ENCODE data around the gene GALE. TPM values are rescaled to one million over a fixed set of nuclear protein-coding genes. Genes with fewer than 3 reads are reported as not detected.
A peak's percentile ranks its signal among the peaks of the same experiment; 100 is the strongest.

Gene GALE
- 38.9 and 39.9 TPM in 2 replicates for polyA plus RNA-seq (2011; rRNA removed)
- 84.8 and 93.4 TPM in 2 replicates for polyA plus RNA-seq (2012; cell fraction: cytosol; rRNA removed)
- polyA plus RNA-seq (2012; cell fraction: nucleus; rRNA removed), result 123 and 128 TPM in 2 replicates
- polyA plus RNA-seq (2017; fragmentation: RNase III; extraction: RNeasy Plus Mini Kit Qiagen cat#74134 plus additional on column Dnase treatment), result 45.6 to 48.1 TPM (median 46.9 TPM) in 3 replicates
- 30.3 and 35.6 TPM in 2 replicates for polyA minus RNA-seq (2011; rRNA and poly(A)+ RNA removed)

GRCh38 chr1:23800400-23801337, at the start of gene GALE:
TSS of gene GALE (minus strand) at chr1:23800754. CDS start at chr1:23799007, 1,747 bp downstream.
- DNase-seq (ENCODE audit: low read depth in 1 of 2, low spot score in 1 of 2), result peak; percentile 88 to 92
- FAIRE-seq, result no peak
- no peak for TF ChIP-seq JUNB (IDR thresholded peaks at IDR 0.05)
- TF ChIP-seq CBX2 (IDR thresholded peaks at IDR 0.05; ENCODE audit: borderline replicate concordance, low read depth), result no peak
- peak; percentile 86 for TF ChIP-seq BCL3 (IDR thresholded peaks at IDR 0.05)
- 0 out of 2 replicates have a peak, but pooled peaks have one; percentile 17 for TF ChIP-seq E2F6 (IDR thresholded peaks at IDR 0.05; ENCODE audit: borderline replicate concordance, low read depth)
- no peak for TF ChIP-seq ESRRA (IDR thresholded peaks at IDR 0.05; ENCODE audit: borderline replicate concordance, low read length)
- TF ChIP-seq ZNF302 (CRISPR knock-in tag; IDR thresholded peaks at IDR 0.05), result no peak
- TF ChIP-seq, protein P1, sequence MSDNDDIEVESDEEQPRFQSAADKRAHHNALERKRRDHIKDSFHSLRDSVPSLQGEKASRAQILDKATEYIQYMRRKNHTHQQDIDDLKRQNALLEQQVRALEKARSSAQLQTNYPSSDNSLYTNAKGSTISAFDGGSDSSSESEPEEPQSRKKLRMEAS (IDR thresholded peaks at IDR 0.05), result peak; percentile 80
- TF ChIP-seq EHMT2 (IDR thresholded peaks at IDR 0.05; ENCODE audit: low read depth), result no peak
- TF ChIP-seq POLR2AphosphoS2 (conservative IDR thresholded peaks at IDR 0.05; ENCODE audit: low read length), result no peak
- no peak for TF ChIP-seq RAD21 (conservative IDR thresholded peaks at IDR 0.05 in 1 of 2, IDR thresholded peaks at IDR 0.05 in 1 of 2)
- TF ChIP-seq POLR2A (IDR thresholded peaks at IDR 0.05; ENCODE audit: low read length), result peak; percentile 42; the same call in 1 of the 2 replicates
- no peak for TF ChIP-seq ZSCAN20 (CRISPR knock-in tag; IDR thresholded peaks at IDR 0.05)
- TF ChIP-seq, protein P2, sequence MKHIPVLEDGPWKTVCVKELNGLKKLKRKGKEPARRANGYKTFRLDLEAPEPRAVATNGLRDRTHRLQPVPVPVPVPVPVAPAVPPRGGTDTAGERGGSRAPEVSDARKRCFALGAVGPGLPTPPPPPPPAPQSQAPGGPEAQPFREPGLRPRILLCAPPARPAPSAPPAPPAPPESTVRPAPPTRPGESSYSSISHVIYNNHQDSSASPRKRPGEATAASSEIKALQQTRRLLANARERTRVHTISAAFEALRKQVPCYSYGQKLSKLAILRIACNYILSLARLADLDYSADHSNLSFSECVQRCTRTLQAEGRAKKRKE (CRISPR knock-in tag; IDR thresholded peaks at IDR 0.05; ENCODE audit: low read depth), result no peak
- TF ChIP-seq JUN (IDR thresholded peaks at IDR 0.05), result peak in 1 of 2 experiments; percentile 89; a peak in 3 of 5 replicates
- TF ChIP-seq CEBPB (IDR thresholded peaks at IDR 0.05), result no peak
- TF ChIP-seq BHLHE40 (IDR thresholded peaks at IDR 0.05; ENCODE audit: low read depth, low read length), result no peak
- peak; percentile 23; the same call in 1 of the 2 replicates for TF ChIP-seq MAZ (IDR thresholded peaks at IDR 0.05; ENCODE audit: borderline replicate concordance, low read depth, low read length)
- TF ChIP-seq, protein P3, sequence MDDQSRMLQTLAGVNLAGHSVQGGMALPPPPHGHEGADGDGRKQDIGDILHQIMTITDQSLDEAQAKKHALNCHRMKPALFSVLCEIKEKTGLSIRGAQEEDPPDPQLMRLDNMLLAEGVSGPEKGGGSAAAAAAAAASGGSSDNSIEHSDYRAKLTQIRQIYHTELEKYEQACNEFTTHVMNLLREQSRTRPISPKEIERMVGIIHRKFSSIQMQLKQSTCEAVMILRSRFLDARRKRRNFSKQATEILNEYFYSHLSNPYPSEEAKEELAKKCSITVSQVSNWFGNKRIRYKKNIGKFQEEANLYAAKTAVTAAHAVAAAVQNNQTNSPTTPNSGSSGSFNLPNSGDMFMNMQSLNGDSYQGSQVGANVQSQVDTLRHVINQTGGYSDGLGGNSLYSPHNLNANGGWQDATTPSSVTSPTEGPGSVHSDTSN (IDR thresholded peaks at IDR 0.05), result peak; percentile 64
- no peak for TF ChIP-seq CTCF (IDR thresholded peaks at IDR 0.05)
- no peak for TF ChIP-seq RNF2 (IDR thresholded peaks at IDR 0.05; ENCODE audit: borderline replicate concordance, low read depth)
- no peak for TF ChIP-seq RARB (CRISPR knock-in tag; IDR thresholded peaks at IDR 0.05)
- no peak for TF ChIP-seq TP53 (CRISPR knock-in tag; IDR thresholded peaks at IDR 0.05)
- TF ChIP-seq GATA3 (IDR thresholded peaks at IDR 0.05; ENCODE audit: borderline replicate concordance), result peak; percentile 20; the same call in 1 of the 2 replicates
- TF ChIP-seq TFCP2L1 (CRISPR knock-in tag; IDR thresholded peaks at IDR 0.05), result no peak
- no peak for TF ChIP-seq EP300 (IDR thresholded peaks at IDR 0.05)
- Histone ChIP-seq H3K4me3 (peak within 1 kb of the TSS; percentile 72), H3K9me3 (no peaks in the 10 kb centered on the region), H3K27ac (peak within 1 kb of the TSS; percentile 89 to 99), H3K4me1 (peaks cover 12% of the 10 kb centered on the region), H3K4me2 (peak within 1 kb of the TSS; percentile 89)
- ChIA-PET POLR2A (interaction anchor here (0.6 to 4.2 kb wide), 5 partner anchors 9 to 1216 kb away, joined by 3 to 19 read pairs (median 3); partner anchors contain the start of genes LYPLA2 and PNRC2), CTCF (interaction anchor here (1.0 to 3.4 kb wide), 7 partner anchors 11 to 592 kb away, joined by 3 to 23 read pairs (median 4); partner anchors contain the start of gene PITHD1)
- peak; percentile 76 to 85 for ATAC-seq
- 0% methylated on average over 1 of the region's 82 CpGs for WGBS (ENCODE audit: missing lambda C conversion rate)
